CD4-positive, CD25-positive, alpha-beta regulatory T cell (primary cell): ENCODE measurements around the gene MARK1. TPM values are rescaled to one million over a fixed set of nuclear protein-coding genes. Genes with fewer than 3 reads are reported as not detected.

Source experiments
- ATAC-seq, 2 donors: fragments of 150-1000 bp; cut with Tn5 transposase; one replicate each; pipeline ENCODE4 v1.10.0; 2021; ENCODE audit warnings: low read depth in 2 of 2, moderate number of reproducible peaks in 2 of 2, moderate library complexity in 1 of 2
- DNase-seq, 3 donors: peaks; one replicate each; pipeline versions ENCODE4 v3.0.0 to v3.0.0-alpha.2; 2012 to 2022; ENCODE audit warnings: mixed read lengths in 1 of 3
- H3K27ac ChIP-seq: one replicate; pipeline ENCODE4 v1.7.0; 2013; ENCODE audit warnings: mild to moderate bottlenecking, low read length; ENCODE audit not compliant: insufficient read depth, poor library complexity, severe bottlenecking
- H3K27me3 ChIP-seq: one replicate; pipeline ENCODE4 v1.7.0; 2013; ENCODE audit warnings: low read length; ENCODE audit not compliant: control insufficient read depth, insufficient read depth
- H3K36me3 ChIP-seq: one replicate; pipeline ENCODE4 v1.7.0; 2013; ENCODE audit warnings: mild to moderate bottlenecking, low read length, moderate library complexity; ENCODE audit not compliant: control insufficient read depth, insufficient read depth
- H3K4me1 ChIP-seq: 2 replicates; pipeline ENCODE4 v1.7.0; 2013; ENCODE audit warnings: mild to moderate bottlenecking, low read length; ENCODE audit not compliant: insufficient read depth, control insufficient read depth, poor library complexity, severe bottlenecking
- H3K4me3 ChIP-seq: one replicate; pipeline ENCODE4 v1.7.0; 2013; ENCODE audit warnings: low read depth, mild to moderate bottlenecking, low read length, moderate library complexity
- H3K9me3 ChIP-seq, 2 experiments: 1 replicate in 1 of 2; 2 replicates in 1 of 2; pipeline ENCODE4 v1.7.0; 2013; ENCODE audit warnings: low read length in 2 of 2, mild to moderate bottlenecking in 1 of 2, moderate library complexity in 1 of 2; ENCODE audit not compliant: control insufficient read depth in 2 of 2
- H3K27ac Mint-ChIP-seq, 3 donors: one replicate each; pipeline ENCODE4 v1.8.0; 2020 to 2022; ENCODE audit warnings: mild to moderate bottlenecking in 3 of 3, mixed read lengths in 3 of 3, moderate library complexity in 2 of 3
- H3K27me3 Mint-ChIP-seq: one replicate; pipeline ENCODE4 v1.8.0; 2022; ENCODE audit warnings: mild to moderate bottlenecking, mixed read lengths
- H3K36me3 Mint-ChIP-seq: one replicate; pipeline ENCODE4 v1.8.0; 2020; ENCODE audit warnings: mixed read lengths
- H3K4me1 Mint-ChIP-seq, 4 donors: one replicate each; pipeline ENCODE4 v1.8.0; 2020 to 2022; ENCODE audit warnings: mixed read lengths in 4 of 4, mild to moderate bottlenecking in 1 of 4
- H3K4me3 Mint-ChIP-seq, 4 donors: one replicate each; pipeline ENCODE4 v1.8.0; 2020 to 2022; ENCODE audit warnings: mild to moderate bottlenecking in 4 of 4, mixed read lengths in 4 of 4, moderate library complexity in 3 of 4
- H3K9me3 Mint-ChIP-seq, 7 donors: one replicate each; pipeline ENCODE4 v1.8.0; 2020 to 2022; ENCODE audit warnings: mixed read lengths in 7 of 7, mild to moderate bottlenecking in 3 of 7, moderate library complexity in 2 of 7
- polyA plus RNA-seq, 4 donors: library from polyadenylated mRNA; unstranded; fragments of 300-500 nt; fragmentation: Illumina TruSeq; gene quantifications; one replicate each; pipeline ENCODE4 v1.2.3, GENCODE V29; 2021
- total RNA-seq: library from RNA; stranded (reverse); gene quantifications from one replicate; pipeline ENCODE4 v1.2.3, GENCODE V29; 2022

The MARK1 gene
- total and polyA plus RNA-seq, 5 donors from 2014 or later = 0.05 TPM; not detected in 4

GRCh38 chr1:220692436-220693228 is 164.7 kb downstream of the MARK1 start:
- H3K4me3 ChIP-seq = no peak overlapping the region
- ATAC-seq (no peak), DNase-seq (no peak)
- H3K27me3 Mint-ChIP-seq = peaks cover 11% of the 10 kb centered on the region
- H3K9me3 Mint-ChIP-seq = no peaks in the 10 kb centered on the region
- H3K9me3 ChIP-seq = no peaks in the 10 kb centered on the region
- peaks cover 0 to 11% (median 4%) of the 10 kb centered on the region in 4 donors for H3K4me1 Mint-ChIP-seq
- peaks cover 5% of the 10 kb centered on the region for H3K27me3 ChIP-seq
- H3K27ac Mint-ChIP-seq = peak overlapping the region in 1 of 3 donors; percentile 2
- no peaks in the 10 kb centered on the region for H3K36me3 ChIP-seq
- peaks cover 6% of the 10 kb centered on the region for H3K4me1 ChIP-seq
- H3K4me3 Mint-ChIP-seq = no peak overlapping the region
- H3K27ac ChIP-seq = no peak overlapping the region
- H3K36me3 Mint-ChIP-seq = no peaks in the 10 kb centered on the region

- no peaks in the 10 kb centered on the region for H3K9me3 Mint-ChIP-seq
- no peak overlapping the region for H3K27ac ChIP-seq
- H3K27ac Mint-ChIP-seq = no peak overlapping the region
- H3K4me1 ChIP-seq = peaks cover 2% of the 10 kb centered on the region
- no peaks in the 10 kb centered on the region for H3K27me3 ChIP-seq
- no peak for ATAC-seq
- H3K4me3 ChIP-seq = no peak overlapping the region
- H3K36me3 ChIP-seq = no peaks in the 10 kb centered on the region
- H3K36me3 Mint-ChIP-seq = no peaks in the 10 kb centered on the region
- no peaks in the 10 kb centered on the region for H3K9me3 ChIP-seq
- no peak for DNase-seq
- H3K27me3 Mint-ChIP-seq = peaks cover 7% of the 10 kb centered on the region
- peaks cover 0 to 8% (median under 1%) of the 10 kb centered on the region in 4 donors for H3K4me1 Mint-ChIP-seq
- no peak overlapping the region for H3K4me3 Mint-ChIP-seq
These were observed 167.0 kb downstream of the MARK1 start for GRCh38 chr1:220694866-220695382.

- Histone ChIP-seq H3K27me3 (no peaks in the 10 kb centered on the region), H3K27ac (no peak overlapping the region), H3K4me3 (no peak overlapping the region), H3K9me3 (no peaks in the 10 kb centered on the region), H3K36me3 (no peaks in the 10 kb centered on the region), H3K4me1 (no peaks in the 10 kb centered on the region)
- peaks cover 0 to 7% (median 0%) of the 10 kb centered on the region in 4 donors for H3K4me1 Mint-ChIP-seq
- no peaks in the 10 kb centered on the region for H3K9me3 Mint-ChIP-seq
- peaks cover 7% of the 10 kb centered on the region for H3K27me3 Mint-ChIP-seq
- ATAC-seq (no peak), DNase-seq (no peak)
- H3K4me3 Mint-ChIP-seq = no peak overlapping the region
- H3K36me3 Mint-ChIP-seq = no peaks in the 10 kb centered on the region
- no peak overlapping the region for H3K27ac Mint-ChIP-seq
These were observed 167.5 kb downstream of the MARK1 start for GRCh38 chr1:220695426-220695825.

GRCh38 chr1:220696226-220696862 is 168.4 kb downstream of the MARK1 start:
- DNase-seq = no peak
- H3K27ac ChIP-seq = no peak overlapping the region
- no peaks in the 10 kb centered on the region for H3K36me3 Mint-ChIP-seq
- peaks cover under 1% of the 10 kb centered on the region for H3K27me3 Mint-ChIP-seq
- H3K4me1 ChIP-seq = no peaks in the 10 kb centered on the region
- no peaks in the 10 kb centered on the region for H3K36me3 ChIP-seq
- no peak for ATAC-seq
- no peak overlapping the region for H3K27ac Mint-ChIP-seq
- H3K9me3 Mint-ChIP-seq = no peaks in the 10 kb centered on the region
- H3K4me3 ChIP-seq = no peak overlapping the region
- H3K9me3 ChIP-seq = no peaks in the 10 kb centered on the region
- peaks cover 0 to 3% (median 0%) of the 10 kb centered on the region in 4 donors for H3K4me1 Mint-ChIP-seq
- no peak overlapping the region for H3K4me3 Mint-ChIP-seq
- H3K27me3 ChIP-seq = no peaks in the 10 kb centered on the region

- no peaks in the 10 kb centered on the region for H3K9me3 Mint-ChIP-seq
- no peak overlapping the region for H3K27ac ChIP-seq
- H3K36me3 ChIP-seq = no peaks in the 10 kb centered on the region
- H3K4me1 Mint-ChIP-seq = no peaks in the 10 kb centered on the region
- no peaks in the 10 kb centered on the region for H3K36me3 Mint-ChIP-seq
- no peaks in the 10 kb centered on the region for H3K9me3 ChIP-seq
- DNase-seq (no peak), ATAC-seq (no peak)
- no peaks in the 10 kb centered on the region for H3K4me1 ChIP-seq
- no peak overlapping the region for H3K4me3 Mint-ChIP-seq
- no peak overlapping the region for H3K27ac Mint-ChIP-seq
- no peaks in the 10 kb centered on the region for H3K27me3 ChIP-seq
- no peaks in the 10 kb centered on the region for H3K27me3 Mint-ChIP-seq
- H3K4me3 ChIP-seq = no peak overlapping the region
These were observed 168.9 kb downstream of the MARK1 start for GRCh38 chr1:220696863-220697231.

- no peaks in the 10 kb centered on the region for H3K36me3 ChIP-seq
- DNase-seq = no peak
- H3K9me3 ChIP-seq = no peaks in the 10 kb centered on the region
- no peaks in the 10 kb centered on the region for H3K4me1 ChIP-seq
- no peaks in the 10 kb centered on the region for H3K4me1 Mint-ChIP-seq
- no peak overlapping the region for H3K27ac ChIP-seq
- no peak overlapping the region for H3K4me3 Mint-ChIP-seq
- H3K27me3 Mint-ChIP-seq = no peaks in the 10 kb centered on the region
- no peaks in the 10 kb centered on the region for H3K27me3 ChIP-seq
- no peaks in the 10 kb centered on the region for H3K36me3 Mint-ChIP-seq
- no peak for ATAC-seq
- no peak overlapping the region for H3K4me3 ChIP-seq
- H3K9me3 Mint-ChIP-seq = no peaks in the 10 kb centered on the region
- no peak overlapping the region for H3K27ac Mint-ChIP-seq
These were observed 169.4 kb downstream of the MARK1 start for GRCh38 chr1:220697326-220697725.

GRCh38 chr1:220698607-220699016 is 170.7 kb downstream of the MARK1 start:
- Mint-ChIP-seq H3K36me3 (no peaks in the 10 kb centered on the region), H3K9me3 (no peaks in the 10 kb centered on the region), H3K4me3 (no peak overlapping the region), H3K27ac (no peak overlapping the region), H3K4me1 (no peaks in the 10 kb centered on the region), H3K27me3 (no peaks in the 10 kb centered on the region)
- H3K4me3 ChIP-seq = no peak overlapping the region
- no peak overlapping the region for H3K27ac ChIP-seq
- no peaks in the 10 kb centered on the region for H3K27me3 ChIP-seq
- H3K9me3 ChIP-seq = no peaks in the 10 kb centered on the region
- H3K4me1 ChIP-seq = no peaks in the 10 kb centered on the region
- no peak for ATAC-seq
- DNase-seq = no peak
- H3K36me3 ChIP-seq = no peaks in the 10 kb centered on the region
